Cardiac fibroblast (primary cell): ENCODE data around the gene TMCC3.

Experiments
- DNase-seq, 2 donors: peaks; one replicate each; pipeline versions ENCODE4 v3.0.0 to v3.0.0-alpha.2; 2010; ENCODE audit warnings: low read depth in 2 of 2
- H3K4me3 ChIP-seq, 2 donors: replicated peaks in 1 of 2; 1 replicate in 1 of 2; 2 replicates in 1 of 2; pipeline ENCODE4 v1.5.1; 2011; ENCODE audit warnings: low read depth in 2 of 2, low read length in 2 of 2, mild to moderate bottlenecking in 2 of 2, moderate library complexity in 1 of 2
- TF ChIP-seq, protein P1 (sequence below): IDR thresholded peaks from one replicate; pipeline ENCODE4 v1.5.1; 2011; ENCODE audit warnings: low read depth, mild to moderate bottlenecking, low read length, inconsistent platforms

The TMCC3 gene

DNA sequence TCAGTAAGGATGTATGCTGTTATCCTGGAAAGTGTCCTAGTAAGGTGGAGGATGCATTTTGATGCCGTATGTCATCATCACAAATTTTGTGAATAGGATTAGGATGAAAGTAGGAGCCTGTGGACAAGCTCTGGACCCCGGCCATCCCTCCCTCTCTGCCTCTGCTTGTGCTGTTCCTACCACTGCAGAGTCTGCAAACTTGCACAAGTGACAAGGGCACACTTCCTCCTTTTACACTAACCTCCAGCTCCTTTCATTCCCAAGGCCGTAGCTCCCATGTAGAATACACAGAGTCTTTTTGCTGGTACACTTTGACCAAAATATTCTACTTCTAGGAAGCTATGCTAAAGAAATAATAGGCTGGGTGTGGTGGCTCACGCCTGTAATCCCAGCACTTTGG lies 13.3 kb upstream of the TMCC3 start:
- DNase-seq: no peak
- no peak overlapping the region for H3K4me3 ChIP-seq
- TF ChIP-seq, protein P1, sequence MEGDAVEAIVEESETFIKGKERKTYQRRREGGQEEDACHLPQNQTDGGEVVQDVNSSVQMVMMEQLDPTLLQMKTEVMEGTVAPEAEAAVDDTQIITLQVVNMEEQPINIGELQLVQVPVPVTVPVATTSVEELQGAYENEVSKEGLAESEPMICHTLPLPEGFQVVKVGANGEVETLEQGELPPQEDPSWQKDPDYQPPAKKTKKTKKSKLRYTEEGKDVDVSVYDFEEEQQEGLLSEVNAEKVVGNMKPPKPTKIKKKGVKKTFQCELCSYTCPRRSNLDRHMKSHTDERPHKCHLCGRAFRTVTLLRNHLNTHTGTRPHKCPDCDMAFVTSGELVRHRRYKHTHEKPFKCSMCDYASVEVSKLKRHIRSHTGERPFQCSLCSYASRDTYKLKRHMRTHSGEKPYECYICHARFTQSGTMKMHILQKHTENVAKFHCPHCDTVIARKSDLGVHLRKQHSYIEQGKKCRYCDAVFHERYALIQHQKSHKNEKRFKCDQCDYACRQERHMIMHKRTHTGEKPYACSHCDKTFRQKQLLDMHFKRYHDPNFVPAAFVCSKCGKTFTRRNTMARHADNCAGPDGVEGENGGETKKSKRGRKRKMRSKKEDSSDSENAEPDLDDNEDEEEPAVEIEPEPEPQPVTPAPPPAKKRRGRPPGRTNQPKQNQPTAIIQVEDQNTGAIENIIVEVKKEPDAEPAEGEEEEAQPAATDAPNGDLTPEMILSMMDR: no peak

DNA sequence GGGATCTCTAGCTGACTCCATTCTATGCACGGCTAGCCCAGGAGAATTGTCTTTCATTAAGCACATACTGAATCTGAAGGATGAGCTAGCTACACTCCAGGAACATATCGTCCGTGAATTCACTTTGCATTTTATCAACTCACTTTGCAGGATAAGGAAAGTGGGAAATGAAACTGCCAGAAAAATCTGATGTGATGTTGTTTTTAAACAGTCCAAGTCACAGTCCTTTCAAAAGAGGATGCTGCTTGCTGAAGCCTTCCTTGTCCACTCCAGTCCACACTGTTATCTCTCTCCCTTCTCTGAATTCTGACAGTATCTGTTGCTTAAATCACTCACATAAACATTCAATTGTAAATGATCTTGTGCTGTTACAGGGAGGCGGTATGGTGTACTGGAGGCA lies 12.7 kb upstream of the TMCC3 start:
- H3K4me3 ChIP-seq: no peak overlapping the region
- no peak for DNase-seq
- TF ChIP-seq, protein P1: no peak

DNA sequence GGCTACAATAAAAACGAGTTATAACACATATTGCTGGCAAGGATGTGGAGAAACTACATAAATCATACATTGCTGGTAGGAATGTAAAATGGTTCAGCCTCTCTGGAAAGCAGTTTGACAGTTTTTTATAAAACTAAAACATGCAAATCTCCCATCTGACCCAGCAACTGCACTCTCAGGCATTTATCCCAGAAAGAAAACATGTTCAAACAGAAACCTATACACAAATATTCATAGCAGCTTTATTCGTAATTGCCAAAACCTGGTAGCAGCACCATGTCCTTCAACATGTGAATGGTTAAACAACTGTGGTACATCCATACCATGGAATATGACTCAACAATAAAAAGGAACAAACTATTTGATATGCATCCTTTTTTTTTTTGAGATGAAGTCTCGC lies 10.1 kb upstream of the TMCC3 start:
- DNase-seq: no peak
- no peak overlapping the region for H3K4me3 ChIP-seq
- TF ChIP-seq, protein P1: no peak

DNA sequence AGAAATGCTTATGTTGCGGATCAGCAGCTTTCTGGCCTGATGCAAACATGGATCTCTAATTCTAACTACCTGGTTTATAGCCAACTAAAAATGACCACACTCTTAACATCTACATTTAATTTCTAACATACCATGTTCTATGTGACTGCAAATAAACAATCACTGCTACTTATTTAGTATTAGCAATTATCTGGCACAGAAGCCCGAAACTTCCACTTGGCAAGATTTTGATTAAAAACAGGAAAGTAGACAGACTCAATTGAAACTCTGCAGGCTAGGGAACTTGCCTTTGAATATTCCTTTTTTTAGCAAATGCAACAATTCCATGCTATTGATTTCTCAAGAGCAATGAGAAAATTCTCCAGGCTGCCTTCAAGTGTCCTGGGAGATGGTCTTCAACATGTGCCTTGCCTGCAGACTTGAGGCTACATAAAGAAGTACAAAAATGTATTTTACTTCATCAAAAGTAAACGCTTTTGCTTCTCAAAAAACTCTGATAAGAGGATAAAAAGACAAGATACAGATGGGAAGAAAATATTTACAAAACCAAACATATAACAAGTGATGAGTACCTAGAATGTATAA lies 9.1 kb upstream of the TMCC3 start:
- TF ChIP-seq, protein P1: no peak
- H3K4me3 ChIP-seq: no peak overlapping the region
- no peak for DNase-seq

DNA sequence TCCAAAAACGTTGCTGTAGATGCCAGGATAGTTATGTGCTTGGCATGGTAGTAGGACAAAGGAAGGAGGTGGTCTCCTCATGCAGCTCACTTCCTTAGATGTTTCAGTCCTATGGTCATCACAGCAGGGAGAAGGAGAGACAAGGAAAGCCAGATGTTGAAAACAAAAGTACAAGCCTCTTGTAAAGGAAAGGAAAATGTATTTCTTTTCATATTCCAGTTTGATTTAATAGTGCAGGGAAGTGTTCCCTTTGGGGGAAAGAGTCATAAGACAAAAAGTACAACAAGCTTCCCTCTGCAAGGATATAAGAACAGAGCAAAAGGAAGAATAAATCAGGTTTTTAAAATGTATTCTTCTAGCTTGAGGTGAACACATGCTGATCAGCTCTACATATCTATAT lies 8.6 kb upstream of the TMCC3 start:
- no peak overlapping the region for H3K4me3 ChIP-seq
- DNase-seq: no peak
- TF ChIP-seq, protein P1: no peak

DNA sequence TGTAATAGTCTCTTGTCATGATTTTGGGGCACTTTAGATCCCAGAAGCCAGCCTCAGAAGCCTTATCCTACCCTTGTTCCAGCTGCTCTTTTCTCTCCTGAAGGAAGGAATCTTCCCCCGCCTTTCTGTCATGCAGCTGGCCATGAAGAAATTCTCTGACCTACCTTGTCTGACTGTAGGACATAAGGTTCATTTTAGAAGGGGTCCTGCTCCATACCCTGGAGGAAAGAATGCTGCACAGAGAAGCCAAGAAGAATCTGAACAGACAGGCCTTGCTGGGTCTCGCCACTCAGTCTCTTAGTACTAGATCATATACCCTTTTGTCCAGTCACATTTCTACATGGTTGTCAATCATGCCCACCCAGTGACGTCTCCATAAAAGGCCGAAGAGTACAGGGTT lies 6.2 kb upstream of the TMCC3 start:
- DNase-seq: no peak
- TF ChIP-seq, protein P1: no peak
- H3K4me3 ChIP-seq: no peak overlapping the region

DNA sequence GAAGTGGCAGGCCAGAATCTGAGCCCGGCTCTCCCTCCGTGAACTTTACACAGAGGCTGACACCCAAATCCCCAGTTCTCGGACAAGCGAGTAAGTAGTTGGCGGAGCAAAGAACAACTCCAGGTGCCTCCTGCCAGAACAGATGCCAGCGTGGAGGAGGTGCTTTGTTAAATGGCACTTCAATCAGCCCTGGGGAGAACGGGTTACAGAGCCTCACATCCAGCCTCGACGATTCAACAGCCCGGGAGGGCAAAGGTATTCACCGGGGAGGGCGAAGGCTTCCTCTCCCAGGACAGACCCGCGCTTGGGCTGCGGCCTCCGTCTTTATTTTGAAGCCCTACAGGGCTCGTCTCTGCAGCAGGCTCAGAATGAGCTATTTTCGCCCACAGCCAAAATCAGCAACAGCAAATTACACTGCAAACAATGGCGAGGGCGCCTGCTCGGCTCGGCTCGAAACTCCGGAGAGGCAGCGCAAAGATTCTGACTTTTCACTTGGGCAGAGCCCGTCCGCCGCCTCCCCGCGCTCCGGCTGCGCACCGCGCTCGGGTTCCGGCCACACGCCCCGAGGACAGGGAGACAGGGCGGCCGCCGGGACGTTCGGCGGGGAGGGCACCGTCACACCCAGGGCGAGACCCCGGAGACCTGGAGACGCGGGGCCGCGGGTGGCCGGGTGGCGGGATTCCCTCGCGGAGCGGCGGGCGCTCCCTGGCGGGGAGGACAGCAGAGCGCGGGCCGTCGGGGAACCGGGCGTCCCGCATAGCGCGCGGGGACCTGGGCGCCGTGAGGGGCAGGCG lies 811 bp downstream of the TMCC3 start:
- H3K4me3 ChIP-seq: peak overlapping the region; percentile 48 to 57
- peak; percentile 48 to 52 for DNase-seq
- TF ChIP-seq, protein P1: no peak
